Sigmoid colon (tissue), 4 donors: ENCODE data around the gene CTDSPL2.

Source experiments
- CTCF ChIP-seq, 4 experiments: fragments of 450-650 bp in 3 of 4; fragments of 200-600 bp in 1 of 4; IDR thresholded peaks; one replicate each; pipeline ENCODE4 v1.5.1; 2016 to 2019; ENCODE audit warnings: antibody characterized with exemption in 4 of 4, mild to moderate bottlenecking in 3 of 4, moderate library complexity in 2 of 4
- EP300 ChIP-seq, 4 donors: sonication (generic); formaldehyde crosslinking; IDR thresholded peaks; one replicate each; pipeline ENCODE4 v1.6.1; 2017; ENCODE audit warnings: antibody characterized with exemption in 4 of 4
- POLR2A ChIP-seq, 2 donors: fragments of 450-650 bp; IDR thresholded peaks; one replicate each; pipeline ENCODE4 v1.6.1; 2016; ENCODE audit warnings: antibody characterized with exemption in 2 of 2, mild to moderate bottlenecking in 2 of 2, moderate library complexity in 2 of 2
- POLR2AphosphoS5 ChIP-seq, 4 donors: sonication (generic); formaldehyde crosslinking; IDR thresholded peaks; one replicate each; pipeline ENCODE4 v1.6.1; 2017; ENCODE audit warnings: antibody characterized with exemption in 4 of 4

DNA sequence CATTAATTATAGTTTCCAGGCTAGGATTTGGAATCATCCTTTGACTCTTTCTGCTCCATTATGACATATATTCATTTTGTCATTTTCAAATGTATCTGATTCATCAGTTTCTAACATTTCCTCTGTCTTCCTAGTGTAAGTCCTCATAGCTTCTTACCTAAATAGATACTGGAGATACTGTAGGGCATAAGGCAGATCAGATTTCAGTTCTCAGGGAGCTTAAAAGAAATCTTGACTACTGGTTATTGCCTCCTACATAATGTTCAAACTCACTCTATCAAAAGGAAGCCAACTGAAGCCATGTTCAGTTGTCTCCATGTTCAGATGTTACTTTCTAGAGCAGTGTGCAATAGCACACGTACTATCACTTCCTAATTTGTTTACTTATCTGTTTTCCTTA, 29.6 kb upstream of the CTDSPL2 start:
- TF ChIP-seq CTCF (IDR thresholded peaks at IDR 0.05), result no peak
- no peak for TF ChIP-seq POLR2AphosphoS5 (IDR thresholded peaks at IDR 0.05)
- no peak for TF ChIP-seq POLR2A (IDR thresholded peaks at IDR 0.05)
- TF ChIP-seq EP300 (IDR thresholded peaks at IDR 0.05), result no peak
